IMR-90 (cell line): ENCODE measurements around the gene TSPO. TPM values are rescaled to one million over a fixed set of nuclear protein-coding genes. Genes with fewer than 3 reads are reported as not detected.

Experiments
- ATAC-seq: fragments of 200-7000 bp; cut with Tn5 transposase; 2 replicates; pipeline ENCODE4 v1.9.1; 2020; ENCODE audit warnings: low read depth, mild to moderate bottlenecking, moderate library complexity
- BruUV-seq: library from RNA; stranded (reverse); fragments of 400-500 nt; replicated peaks from 2 replicates; lab custom pipeline; 2021; lab: Mats Ljungman, UMichigan
- CTCF ChIA-PET: fragments of 300-600 bp; formaldehyde crosslinking; extraction: SDS; loops from one replicate; lab custom pipeline; 2021; ENCODE audit warnings: antibody characterized with exemption; lab: Yijun Ruan, JAX
- POLR2A ChIA-PET: fragments of 300-600 bp; sonication (Branson Sonifier 250); formaldehyde crosslinking; loops from one replicate; lab custom pipeline; 2022; ENCODE audit warnings: antibody characterized with exemption; ENCODE audit not compliant: unreplicated experiment; lab: Charles Lee
- DNase-seq: peaks from one replicate; pipeline ENCODE4 v3.0.0; 2013
- H2AFZ ChIP-seq: replicated peaks from 2 replicates; pipeline ENCODE3; 2013; ENCODE audit warnings: low read length, mild to moderate bottlenecking; ENCODE audit not compliant: poor library complexity
- H2AK5ac ChIP-seq: 2 replicates; pipeline ENCODE4 v1.6.1; 2013; ENCODE audit warnings: low read depth, low read length, inconsistent platforms
- H2AK9ac ChIP-seq: replicated peaks from 2 replicates; pipeline ENCODE3; 2013; ENCODE audit warnings: mild to moderate bottlenecking, low read depth, low read length, moderate library complexity; ENCODE audit not compliant: poor library complexity
- H2BK120ac ChIP-seq: 2 replicates; pipeline ENCODE4 v1.6.1; 2013; ENCODE audit warnings: low read depth, low read length, inconsistent platforms
- H2BK15ac ChIP-seq: 3 replicates; pipeline ENCODE4 v1.6.1; 2013; ENCODE audit warnings: low read depth, low read length, inconsistent platforms
- H2BK20ac ChIP-seq: 2 replicates; pipeline ENCODE4 v1.6.1; 2013; ENCODE audit warnings: low read depth, mild to moderate bottlenecking, inconsistent platforms, low read length, moderate library complexity
- H2BK5ac ChIP-seq: 2 replicates; pipeline ENCODE4 v1.6.1; 2013; ENCODE audit warnings: mild to moderate bottlenecking, low read depth, low read length, inconsistent platforms; ENCODE audit not compliant: poor library complexity, severe bottlenecking
- H3K14ac ChIP-seq: replicated peaks from 2 replicates; pipeline ENCODE4 v1.6.1; 2013; ENCODE audit warnings: low read depth, low read length, inconsistent platforms
- H3K18ac ChIP-seq: 2 replicates; pipeline ENCODE4 v1.6.1; 2013; ENCODE audit warnings: low read depth, low read length, control low read depth
- H3K23ac ChIP-seq: 2 replicates; pipeline ENCODE4 v1.6.1; 2013; ENCODE audit warnings: low read depth, low read length, inconsistent platforms
- H3K27ac ChIP-seq: 2 replicates; pipeline ENCODE4 v1.5.1; 2013; ENCODE audit warnings: mild to moderate bottlenecking, control low read depth, low read length; ENCODE audit not compliant: insufficient read depth
- H3K27me3 ChIP-seq: 2 replicates; pipeline ENCODE4 v1.6.1; 2013; ENCODE audit warnings: low read length; ENCODE audit not compliant: control insufficient read depth, insufficient read depth
- H3K36me3 ChIP-seq: 2 replicates; pipeline ENCODE4 v1.6.1; 2013; ENCODE audit warnings: low read length, mixed read lengths; ENCODE audit not compliant: control insufficient read depth, insufficient read depth
- H3K4ac ChIP-seq: 2 replicates; pipeline ENCODE4 v1.6.1; 2013; ENCODE audit warnings: low read depth, low read length, inconsistent platforms
- H3K4me1 ChIP-seq: 2 replicates; pipeline ENCODE4 v1.6.1; 2013; ENCODE audit warnings: low read length, mixed read lengths; ENCODE audit not compliant: control insufficient read depth, insufficient read depth
- H3K4me2 ChIP-seq: 2 replicates; pipeline ENCODE4 v1.6.1; 2013; ENCODE audit warnings: low read depth, mild to moderate bottlenecking, control low read depth, low read length, moderate library complexity
- H3K4me3 ChIP-seq: 2 replicates; pipeline ENCODE4 v1.5.1; 2013; ENCODE audit warnings: low read depth, mild to moderate bottlenecking, control low read depth, low read length, moderate library complexity; ENCODE audit not compliant: insufficient read depth
- H3K56ac ChIP-seq: 2 replicates; pipeline ENCODE4 v1.6.1; 2013; ENCODE audit warnings: low read length, inconsistent platforms; ENCODE audit not compliant: insufficient read depth; ENCODE audit errors: extremely low read depth
- H3K79me1 ChIP-seq, 2 experiments: 2 replicates each; pipeline ENCODE4 v1.6.1; 2013; ENCODE audit warnings: low read length in 2 of 2, inconsistent platforms in 1 of 2, low read depth in 1 of 2
- H3K9ac ChIP-seq: 2 replicates; pipeline ENCODE4 v1.6.1; 2013; ENCODE audit warnings: low read depth, low read length, control low read depth
- H3K9me1 ChIP-seq: 2 replicates; pipeline ENCODE4 v1.6.1; 2013; ENCODE audit warnings: low read length, inconsistent platforms; ENCODE audit not compliant: insufficient read depth
- H3K9me3 ChIP-seq: 2 replicates; pipeline ENCODE4 v1.6.1; 2013; ENCODE audit warnings: low read length; ENCODE audit not compliant: control insufficient read depth, insufficient read depth
- H4K20me1 ChIP-seq: 2 replicates; pipeline ENCODE4 v1.6.1; 2013; ENCODE audit warnings: low read length, inconsistent platforms; ENCODE audit not compliant: insufficient read depth
- H4K5ac ChIP-seq: 2 replicates; pipeline ENCODE4 v1.6.1; 2013; ENCODE audit warnings: mild to moderate bottlenecking, low read depth, low read length, control low read depth
- H4K8ac ChIP-seq, 2 experiments: 2 replicates each; pipeline ENCODE4 v1.6.1; 2013; ENCODE audit warnings: low read depth in 2 of 2, low read length in 2 of 2, control low read depth in 1 of 2, inconsistent platforms in 1 of 2
- H4K91ac ChIP-seq: 2 replicates; pipeline ENCODE4 v1.6.1; 2013; ENCODE audit warnings: low read depth, low read length, inconsistent platforms; ENCODE audit not compliant: insufficient read depth
- BHLHE40 ChIP-seq: fragments of 150-350 bp; IDR thresholded peaks from 2 replicates; pipeline ENCODE4 v1.6.1; 2016; ENCODE audit warnings: mild to moderate bottlenecking, low read depth, low read length
- MAZ ChIP-seq: IDR thresholded peaks from 2 replicates; pipeline ENCODE4 v1.6.1; 2012; ENCODE audit warnings: low read depth, mild to moderate bottlenecking, low read length, improper control_type of control experiment, moderate library complexity, borderline replicate concordance
- POLR2A ChIP-seq: IDR thresholded peaks from 2 replicates; pipeline ENCODE4 v1.6.1; 2012; ENCODE audit warnings: mild to moderate bottlenecking, low read depth, low read length
- RAD21 ChIP-seq: IDR thresholded peaks from 2 replicates; pipeline ENCODE4 v1.6.1; 2012; ENCODE audit warnings: low read length, improper control_type of control experiment
- RCOR1 ChIP-seq: IDR thresholded peaks from 2 replicates; pipeline ENCODE4 v1.6.1; 2012; ENCODE audit warnings: mild to moderate bottlenecking, low read length, improper control_type of control experiment; ENCODE audit not compliant: insufficient replicate concordance
- RFX5 ChIP-seq: IDR thresholded peaks from 2 replicates; pipeline ENCODE4 v1.8.0; 2012; ENCODE audit warnings: low read depth, mild to moderate bottlenecking, low read length, moderate library complexity
- WGBS, 2 experiments: methylation state at CpG; one replicate each; pipeline versions ENCODE4 v1.1.5 to v1.1.7; 2013; ENCODE audit warnings: missing lambda C conversion rate in 2 of 2; ENCODE audit not compliant: insufficient read length in 1 of 2; ENCODE audit errors: extremely low coverage in 2 of 2; 5-methylcytosine and 5-hydroxymethylcytosine counted together
- dilution Hi-C: fragments of 300-500 bp; cut with HindIII; formaldehyde crosslinking; loops from one replicate; pipeline ENCODE4 v1.14.3; 2018; ENCODE audit warnings: low sequenced_read_pairs; ENCODE audit not compliant: unreplicated experiment
- in situ Hi-C: fragments of 300-500 bp; cut with MboI; formaldehyde crosslinking; loops from 3 replicates; pipeline ENCODE4 v1.14.3; 2019; ENCODE audit warnings: low sequenced_read_pairs, inconsistent platforms, mixed read lengths
- intact Hi-C: fragments of 100-400 bp; cut with micrococcal nuclease; formaldehyde crosslinking; loops from 2 replicates; pipeline ENCODE4 v1.10.0; 2022
- polyA plus RNA-seq, 3 experiments: library from polyadenylated mRNA; depleted of rRNA; stranded (reverse); fragments of >200 nt; gene quantifications; 2 replicates each; pipeline ENCODE4 v1.2.3, GENCODE V29; 2012; ENCODE audit warnings: low replicate concordance in 1 of 3
- total RNA-seq: library from RNA; depleted of rRNA; stranded (reverse); fragments of >200 nt; gene quantifications from 2 replicates; pipeline ENCODE4 v1.2.3, GENCODE V29; 2012
- TF ChIP-seq, protein P1 (sequence below): fragments of 150-350 bp; IDR thresholded peaks from 2 replicates; pipeline ENCODE4 v1.6.1; 2016; ENCODE audit warnings: low read depth, mild to moderate bottlenecking, low read length, moderate library complexity, borderline replicate concordance

TSPO gene
- total and polyA plus RNA-seq, 2 of the 4 experiments (the other 2 are of a cell fraction), result 115 to 297 TPM

DNA sequence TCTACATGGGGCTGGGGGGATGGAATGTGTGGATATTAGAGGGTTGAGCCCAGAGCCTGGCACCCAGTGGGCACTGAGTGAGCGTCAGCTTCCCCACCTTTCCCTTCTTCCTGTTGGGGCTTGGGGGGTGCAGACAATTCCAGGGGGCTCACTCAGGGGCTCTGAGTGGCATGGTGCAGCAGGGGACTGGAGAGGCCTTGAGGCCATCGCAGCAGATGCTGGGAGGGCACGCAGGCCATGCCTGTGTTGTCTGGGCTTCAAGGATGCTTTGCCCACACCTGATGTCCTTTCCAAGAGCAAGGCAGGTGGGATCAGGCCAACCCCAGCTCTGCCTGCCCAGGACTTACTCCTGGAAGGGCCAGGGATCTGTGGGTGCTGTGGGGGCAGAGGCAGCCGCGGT lies 46.8 kb downstream of the TSPO start:
- BruUV-seq, result no TSS peak
- CTCF ChIA-PET, result no interaction called here
- no peaks in the 10 kb centered on the region for H3K79me1 ChIP-seq
- TF ChIP-seq, protein P1, sequence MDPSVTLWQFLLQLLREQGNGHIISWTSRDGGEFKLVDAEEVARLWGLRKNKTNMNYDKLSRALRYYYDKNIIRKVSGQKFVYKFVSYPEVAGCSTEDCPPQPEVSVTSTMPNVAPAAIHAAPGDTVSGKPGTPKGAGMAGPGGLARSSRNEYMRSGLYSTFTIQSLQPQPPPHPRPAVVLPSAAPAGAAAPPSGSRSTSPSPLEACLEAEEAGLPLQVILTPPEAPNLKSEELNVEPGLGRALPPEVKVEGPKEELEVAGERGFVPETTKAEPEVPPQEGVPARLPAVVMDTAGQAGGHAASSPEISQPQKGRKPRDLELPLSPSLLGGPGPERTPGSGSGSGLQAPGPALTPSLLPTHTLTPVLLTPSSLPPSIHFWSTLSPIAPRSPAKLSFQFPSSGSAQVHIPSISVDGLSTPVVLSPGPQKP, result no peak
- no peak for TF ChIP-seq RFX5
- no peak for TF ChIP-seq RAD21
- TF ChIP-seq POLR2A, result no peak
- TF ChIP-seq MAZ, result no peak
- TF ChIP-seq RCOR1, result no peak
- no peak for TF ChIP-seq BHLHE40
- POLR2A ChIA-PET, result no interaction called here
- WGBS, 2 experiments, result 86% methylated on average over 2 of the region's 5 CpGs; no CpG with 5 or more reads in 1 of the 2 experiments
- intact Hi-C loops (no loop called here), in situ Hi-C loops (no loop called here), dilution Hi-C loops (no loop called here)
- no peak overlapping the region for H3K27ac ChIP-seq
- no peak overlapping the region for H2AK9ac ChIP-seq
- no peak for ATAC-seq
- H2BK15ac ChIP-seq, result no peak overlapping the region
- no peak overlapping the region for H2AFZ ChIP-seq
- H4K20me1 ChIP-seq, result no peaks in the 10 kb centered on the region
- no peak overlapping the region for H3K4ac ChIP-seq
- H3K18ac ChIP-seq, result no peak overlapping the region
- H3K4me1 ChIP-seq, result 0 out of 2 replicates have a peak, but pooled peaks cover 2% of the 10 kb centered on the region
- no peak overlapping the region for H3K56ac ChIP-seq
- H3K27me3 ChIP-seq, result peaks cover 26% of the 10 kb centered on the region; the same call in 1 of the 2 replicates
- H3K9ac ChIP-seq, result no peak overlapping the region
- H3K14ac ChIP-seq, result no peak overlapping the region
- no peak overlapping the region for H3K4me2 ChIP-seq
- no peaks in the 10 kb centered on the region for H3K36me3 ChIP-seq
- no peak overlapping the region for H2BK20ac ChIP-seq
- H4K5ac ChIP-seq, result no peak overlapping the region
- no peak overlapping the region for H2BK120ac ChIP-seq
- DNase-seq, result no peak
- H3K9me1 ChIP-seq, result no peaks in the 10 kb centered on the region
- H4K8ac ChIP-seq, result no peak overlapping the region
- no peak overlapping the region for H2BK5ac ChIP-seq
- H2AK5ac ChIP-seq, result no peak overlapping the region
- no peak overlapping the region for H3K23ac ChIP-seq
- H3K4me3 ChIP-seq, result no peak overlapping the region
- H3K9me3 ChIP-seq, result no peaks in the 10 kb centered on the region
- no peak overlapping the region for H4K91ac ChIP-seq
